NCI-H460 (cell line): ENCODE data around the gene SLC12A1. TPM values are rescaled to one million over a fixed set of nuclear protein-coding genes. Genes with fewer than 3 reads are reported as not detected.

Source experiments
- DNase-seq: peaks from one replicate; pipeline ENCODE4 v3.0.0-alpha.2; 2016; ENCODE audit warnings: low read depth; ENCODE audit errors: extremely low read depth
- small RNA-seq, 2 experiments: library from RNA; depleted of rRNA; stranded (forward); fragments of <200 nt; gene quantifications; one replicate each; pipeline ENCODE3, GENCODE V24; 2014
- total RNA-seq: library from RNA; depleted of rRNA; stranded (reverse); fragments of >200 nt; shearing (Covaris generic); gene quantifications from 2 replicates; pipeline ENCODE4 v1.2.3, GENCODE V29; 2014; rRNA removed

Gene SLC12A1
- total RNA-seq, 1 experiment from 2014 or later, result not detected

DNA sequence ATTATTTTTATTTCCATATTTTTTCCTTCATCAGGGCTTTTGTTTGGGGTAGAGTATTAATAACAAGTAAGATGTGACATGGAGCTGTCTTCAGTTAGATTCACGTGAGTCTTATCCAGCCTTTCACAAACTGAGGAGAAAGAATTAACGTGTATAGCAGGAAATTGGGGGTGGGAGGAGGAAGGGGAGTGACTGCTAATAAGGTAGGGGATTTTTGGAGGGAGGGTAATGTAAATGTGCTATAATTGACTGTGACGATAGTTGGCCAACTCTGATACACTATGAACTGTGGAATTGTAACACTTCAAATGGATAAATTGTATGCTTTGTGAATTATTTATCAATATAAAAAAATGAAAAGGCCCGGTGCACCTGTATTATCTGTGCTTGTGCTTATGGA is 134.0 kb downstream of the SLC12A1 start:
- DNase-seq, result no peak

DNA sequence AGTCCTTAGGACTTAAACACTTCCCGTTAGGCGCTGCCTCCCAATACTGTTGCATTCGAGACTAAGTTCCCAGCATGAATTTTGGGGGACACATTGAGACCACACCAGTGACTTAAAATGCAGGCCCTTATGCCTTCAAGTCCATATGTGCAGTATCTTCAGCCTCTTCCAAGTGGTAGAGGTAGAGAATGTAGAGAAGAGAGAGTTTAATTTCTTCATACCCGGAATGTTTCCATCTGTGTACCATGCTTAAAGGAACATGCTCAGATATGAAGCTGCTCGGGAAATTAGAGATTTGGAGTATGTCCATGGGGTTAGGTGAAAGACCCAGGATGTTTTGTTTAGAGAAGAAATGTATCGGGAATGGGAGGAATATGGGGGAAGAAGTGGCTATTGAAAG is 137.8 kb downstream of the SLC12A1 start:
- DNase-seq, result no peak

DNA sequence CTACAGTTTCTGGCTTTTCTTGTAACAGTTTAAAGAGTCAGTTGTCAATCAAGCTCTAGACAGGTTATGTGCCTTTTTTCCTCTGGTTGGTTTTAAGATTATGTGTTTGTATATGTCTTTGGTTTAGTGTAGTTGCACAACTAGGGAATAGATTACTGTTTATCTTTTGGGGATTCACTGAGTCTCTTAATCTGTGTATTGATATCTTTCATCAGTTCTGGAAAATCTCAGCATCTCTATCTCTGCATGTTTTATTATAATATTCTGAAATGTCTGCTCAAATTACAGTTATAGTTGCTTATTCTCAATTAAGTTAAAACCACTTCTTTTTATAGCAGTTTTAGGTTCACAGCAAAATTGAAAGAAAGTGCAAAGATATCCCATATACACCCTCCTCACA is 139.4 kb downstream of the SLC12A1 start:
- DNase-seq, result no peak

DNA sequence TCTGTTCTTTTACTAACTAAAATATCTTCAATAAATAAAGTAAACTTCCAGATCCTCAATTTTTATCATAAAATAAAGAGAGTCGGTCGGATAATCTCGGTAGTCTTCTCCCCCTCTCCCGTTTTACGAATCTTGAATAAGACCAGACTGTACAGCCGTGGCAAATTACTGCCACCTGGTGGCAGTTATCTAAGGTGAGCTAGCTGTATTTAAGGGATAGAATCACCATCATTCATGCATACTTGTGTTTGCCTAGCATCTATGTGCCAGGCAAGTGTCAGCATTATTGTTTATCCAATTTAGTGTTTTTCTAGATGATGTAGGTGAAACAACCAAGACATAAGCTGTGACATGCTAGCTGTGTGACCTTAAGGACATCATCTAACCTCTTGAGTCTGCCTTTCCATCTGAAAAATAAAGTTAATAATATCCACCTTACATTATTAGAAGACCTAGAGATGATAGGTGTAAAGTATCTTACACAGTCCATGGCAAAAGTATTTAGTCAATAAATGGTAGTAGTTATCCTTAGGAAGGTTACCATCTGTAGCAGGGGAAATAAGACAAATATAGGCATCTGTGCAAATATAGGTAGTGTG is 146.5 kb downstream of the SLC12A1 start:
- peak; percentile 75 for DNase-seq

Small RNA genes lying within 50 kb of the gene (small RNA-seq; reads per million reads assigned to genes)
- 0 reads per million in 2 experiments for gene RF00019

Other genes with a start within 250 kb of the SLC12A1 start
- not detected in 2 replicates for gene SLC24A5, start 85.3 kb upstream of the SLC12A1 start, total RNA-seq
- gene MYEF2, start 28.0 kb upstream of the SLC12A1 start, total RNA-seq, result 11.5 and 24.9 TPM in 2 replicates
- gene CTXN2, start 14.6 kb upstream of the SLC12A1 start, total RNA-seq, result not detected in 2 replicates
- gene DUT, start 125.1 kb downstream of the SLC12A1 start, total RNA-seq, result 84.9 and 85.9 TPM in 2 replicates